Right atrium auricular region (tissue), 2 donors: Measurements from ENCODE around the gene M1AP. TPM values are rescaled to one million over a fixed set of nuclear protein-coding genes. Genes with fewer than 3 reads are reported as not detected.

Source experiments
- DNase-seq: peaks from one replicate; pipeline ENCODE4 v3.0.0-alpha.2; 2019; ENCODE audit warnings: low spot score
- H3K27ac ChIP-seq, 2 donors: fragments of 200-600 bp; sonication (generic); 1 replicate in 1 of 2; 2 replicates in 1 of 2; pipeline ENCODE4 v1.5.1; 2016 to 2019
- H3K27me3 ChIP-seq, 2 donors: fragments of 200-600 bp; sonication (generic); one replicate each; pipeline versions ENCODE4 v1.5.1 to v1.6.0; 2017 to 2019
- H3K36me3 ChIP-seq: fragments of 200-600 bp; sonication (generic); one replicate; pipeline ENCODE4 v1.5.1; 2016
- H3K4me1 ChIP-seq, 2 donors: fragments of 200-600 bp; sonication (generic); one replicate each; pipeline versions ENCODE4 v1.5.1 to v1.6.0; 2017 to 2019
- H3K4me3 ChIP-seq, 2 donors: fragments of 200-600 bp; sonication (generic); 1 replicate in 1 of 2; 2 replicates in 1 of 2; pipeline ENCODE4 v1.5.1; 2017 to 2019; ENCODE audit warnings: mild to moderate bottlenecking in 1 of 2, moderate library complexity in 1 of 2
- H3K9me3 ChIP-seq, 2 donors: fragments of 200-600 bp; sonication (generic); one replicate each; pipeline ENCODE4 v1.5.1; 2019
- CTCF ChIP-seq, 2 donors: fragments of 200-600 bp; sonication (generic); IDR thresholded peaks; one replicate each; pipeline ENCODE4 v1.5.1; 2019; ENCODE audit warnings: antibody characterized with exemption in 2 of 2
- total RNA-seq, 2 donors: library from RNA; depleted of rRNA; stranded (reverse); fragments of >200 nt; gene quantifications; one replicate each; pipeline ENCODE4 v1.1.0, GENCODE V29; 2016

M1AP gene
- total RNA-seq, 2 donors from 2014 or later, result 10.3 TPM; not detected in 1

- H3K9me3 ChIP-seq, result no peaks in the 10 kb centered on the region
- peaks cover 30% of the 10 kb centered on the region for H3K36me3 ChIP-seq
- no peak overlapping the region for H3K4me3 ChIP-seq
- no peak for TF ChIP-seq CTCF (IDR thresholded peaks at IDR 0.05)
- no peak for DNase-seq
- H3K4me1 ChIP-seq, result peaks cover 0 to 30% of the 10 kb centered on the region in 2 donors
- H3K27ac ChIP-seq, result no peak overlapping the region
- H3K27me3 ChIP-seq, result no peaks in the 10 kb centered on the region
Observed at GRCh38 chr2:74531666-74532065, 116.5 kb downstream of the M1AP start.

- no peak for TF ChIP-seq CTCF (IDR thresholded peaks at IDR 0.05)
- no peaks in the 10 kb centered on the region for H3K9me3 ChIP-seq
- H3K27ac ChIP-seq, result peak overlapping the region; percentile 78 to 87
- peak overlapping the region; percentile 68 to 89 for H3K4me3 ChIP-seq
- DNase-seq, result no peak
- peaks cover 36% of the 10 kb centered on the region for H3K36me3 ChIP-seq
- H3K27me3 ChIP-seq, result no peaks in the 10 kb centered on the region
- peaks cover 0 to 30% of the 10 kb centered on the region in 2 donors for H3K4me1 ChIP-seq
Observed at GRCh38 chr2:74530239-74531187, 117.6 kb downstream of the M1AP start.

GRCh38 chr2:74529357-74530238, 118.5 kb downstream of the M1AP start, which contains the start of the genes AUP1 and HTRA2:
Gene AUP1 (minus strand): TSS chr2:74529706. CDS start chr2:74529629, 77 bp downstream.
Gene HTRA2 (plus strand): TSS chr2:74529933. CDS start chr2:74530007, 74 bp downstream.
- TF ChIP-seq CTCF (IDR thresholded peaks at IDR 0.05), result no peak
- H3K4me3 ChIP-seq, result peak within 1 kb of the TSS; percentile 68 to 89
- H3K36me3 ChIP-seq, result peaks cover 36% of the 10 kb centered on the region
- H3K4me1 ChIP-seq, result peaks cover 0 to 30% of the 10 kb centered on the region in 2 donors
- H3K27me3 ChIP-seq, result no peaks in the 10 kb centered on the region
- H3K27ac ChIP-seq, result peak within 1 kb of the TSS; percentile 78 to 87
- H3K9me3 ChIP-seq, result no peaks in the 10 kb centered on the region
- peak; percentile 98 for DNase-seq

GRCh38 chr2:74528600-74529356, 119.4 kb downstream of the M1AP start:
- no peak for TF ChIP-seq CTCF (IDR thresholded peaks at IDR 0.05)
- no peaks in the 10 kb centered on the region for H3K27me3 ChIP-seq
- no peak for DNase-seq
- peaks cover 0 to 30% of the 10 kb centered on the region in 2 donors for H3K4me1 ChIP-seq
- H3K27ac ChIP-seq, result peak overlapping the region; percentile 78 to 87
- H3K36me3 ChIP-seq, result peaks cover 36% of the 10 kb centered on the region
- peak overlapping the region; percentile 68 to 89 for H3K4me3 ChIP-seq
- H3K9me3 ChIP-seq, result no peaks in the 10 kb centered on the region

- Histone ChIP-seq H3K4me1 (peaks cover 0 to 30% of the 10 kb centered on the region in 2 donors), H3K27me3 (no peaks in the 10 kb centered on the region), H3K36me3 (peaks cover 26% of the 10 kb centered on the region), H3K9me3 (no peaks in the 10 kb centered on the region), H3K27ac (no peak overlapping the region), H3K4me3 (no peak overlapping the region)
- TF ChIP-seq CTCF (IDR thresholded peaks at IDR 0.05), result no peak
- no peak for DNase-seq
Observed at GRCh38 chr2:74527741-74528140, 120.4 kb downstream of the M1AP start.
